ENCODE measurements around the gene CFAP107.
A peak's percentile ranks its signal among the peaks of the same experiment; 100 is the strongest.
"Not testable (repeated sequence)": the region's sequence is repeated elsewhere in the genome, so short reads cannot be mapped to it uniquely, and the experiment has no call there.

Gene CFAP107

DNA sequence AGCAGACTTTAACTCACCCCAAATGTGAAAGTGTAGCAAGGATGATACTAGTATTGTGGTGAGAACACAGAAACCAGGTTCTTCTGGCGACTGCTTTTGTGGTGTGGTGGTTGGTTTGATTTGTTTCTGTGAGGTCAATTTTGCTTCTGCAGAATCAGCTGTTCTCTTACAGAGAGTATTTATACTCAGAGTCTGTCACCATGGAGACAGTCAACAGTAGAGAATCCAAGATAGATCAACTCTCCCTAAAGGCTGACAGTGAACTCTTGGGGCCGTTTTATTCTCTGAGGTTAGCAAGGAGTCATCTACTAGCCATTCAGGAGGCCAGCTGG lies at the start of gene CFAP107:
CFAP107 (plus strand) TSS at position 209 of the 332 bp plus-strand sequence. CDS start 231 bp downstream, outside the sequence.
- no peaks in the 10 kb centered on the region for H3K27me3 ChIP-seq (ENCODE audit: control insufficient read depth, insufficient read depth, low read length)
- H3K9ac ChIP-seq (ENCODE audit: low read length), result peak within 1 kb of the TSS; percentile 5
- no peak within 1 kb of the TSS for H3K27ac ChIP-seq (ENCODE audit: low read length)
- H3K36me3 ChIP-seq (ENCODE audit: control insufficient read depth, low read depth, low read length), result no peaks in the 10 kb centered on the region
- H3K4me1 ChIP-seq (ENCODE audit: control insufficient read depth, low read depth, low read length), result no peaks in the 10 kb centered on the region
- no peak within 1 kb of the TSS for H3K4me3 ChIP-seq (ENCODE audit: low read length)
- peaks cover 5% of the 10 kb centered on the region for H3K9me3 ChIP-seq (ENCODE audit: control insufficient read depth, low read depth, low read length)

DNA sequence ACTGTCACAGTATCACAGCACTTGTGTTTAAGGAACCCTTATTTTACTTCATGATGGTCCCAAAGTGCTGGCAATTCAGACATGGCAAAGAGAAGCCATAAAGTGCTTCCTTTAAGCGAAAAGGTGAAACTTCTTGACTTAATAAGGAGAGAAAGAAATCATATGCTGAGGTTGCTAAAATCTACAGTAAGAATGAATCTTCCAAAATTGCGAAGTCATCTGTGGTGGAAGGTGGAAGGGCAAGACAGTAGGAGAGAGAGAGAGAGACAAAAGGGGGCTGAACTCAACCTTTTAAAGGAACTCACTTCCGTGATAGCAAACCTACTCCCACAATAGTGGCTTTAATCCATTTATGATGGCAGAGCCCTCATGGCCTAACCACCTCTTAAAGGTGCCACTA lies 49.3 kb upstream of the CFAP107 start:
- H3K4me1 ChIP-seq (ENCODE audit: control insufficient read depth, low read depth, low read length), result no peaks in the 10 kb centered on the region
- H3K27ac ChIP-seq (ENCODE audit: low read length), result no peak overlapping the region
- no peaks in the 10 kb centered on the region for H3K27me3 ChIP-seq (ENCODE audit: control insufficient read depth, insufficient read depth, low read length)
- no peaks in the 10 kb centered on the region for H3K9me3 ChIP-seq (ENCODE audit: control insufficient read depth, low read depth, low read length)
- H3K9ac ChIP-seq (ENCODE audit: low read length), result no peak overlapping the region
- no peak overlapping the region for H3K4me3 ChIP-seq (ENCODE audit: low read length)
- no peaks in the 10 kb centered on the region for H3K36me3 ChIP-seq (ENCODE audit: control insufficient read depth, low read depth, low read length)

- H3K36me3 ChIP-seq (ENCODE audit: control insufficient read depth, low read depth, low read length), result no peaks in the 10 kb centered on the region
- H3K4me3 ChIP-seq (ENCODE audit: low read length), result no peak overlapping the region
- no peak overlapping the region for H3K27ac ChIP-seq (ENCODE audit: low read length)
- no peaks in the 10 kb centered on the region for H3K27me3 ChIP-seq (ENCODE audit: control insufficient read depth, insufficient read depth, low read length)
- H3K9me3 ChIP-seq (ENCODE audit: control insufficient read depth, low read depth, low read length), result no peaks in the 10 kb centered on the region
- no peak overlapping the region for H3K9ac ChIP-seq (ENCODE audit: low read length)
- H3K4me1 ChIP-seq (ENCODE audit: control insufficient read depth, low read depth, low read length), result no peaks in the 10 kb centered on the region
These were observed 48.6 kb upstream of the CFAP107 start for GRCh38 chr1:12697397-12697796.

DNA sequence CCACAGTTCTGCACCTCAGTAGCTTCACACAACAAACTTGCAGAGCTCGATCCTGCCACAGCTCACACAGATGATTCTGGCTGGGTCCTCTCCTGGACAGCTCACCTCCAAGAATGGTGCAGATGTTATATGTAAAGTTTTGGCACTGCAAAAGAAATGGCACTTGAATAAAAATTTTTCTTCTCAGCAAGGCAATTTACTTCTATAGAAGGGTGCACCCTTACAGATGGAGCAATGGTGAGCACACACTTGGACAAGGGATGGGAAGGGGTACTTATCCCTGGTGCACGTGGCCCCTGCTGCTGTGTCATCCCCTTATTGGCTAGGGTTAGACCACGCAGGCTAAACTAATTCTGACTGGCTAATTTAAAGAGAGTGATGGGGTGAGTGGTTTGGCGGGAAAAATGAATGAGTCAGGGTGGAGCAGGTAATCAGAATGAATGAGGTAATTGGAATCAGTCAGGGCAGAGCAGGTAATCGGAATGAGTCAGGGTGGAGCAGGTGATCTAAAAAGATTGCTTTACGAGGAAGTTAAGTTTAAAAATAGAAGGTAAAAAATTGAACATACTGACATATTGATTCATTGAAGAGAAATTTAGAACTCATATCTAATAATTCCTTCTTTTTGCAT lies 42.1 kb upstream of the CFAP107 start:
- no peaks in the 10 kb centered on the region for H3K27me3 ChIP-seq (ENCODE audit: control insufficient read depth, insufficient read depth, low read length)

DNA sequence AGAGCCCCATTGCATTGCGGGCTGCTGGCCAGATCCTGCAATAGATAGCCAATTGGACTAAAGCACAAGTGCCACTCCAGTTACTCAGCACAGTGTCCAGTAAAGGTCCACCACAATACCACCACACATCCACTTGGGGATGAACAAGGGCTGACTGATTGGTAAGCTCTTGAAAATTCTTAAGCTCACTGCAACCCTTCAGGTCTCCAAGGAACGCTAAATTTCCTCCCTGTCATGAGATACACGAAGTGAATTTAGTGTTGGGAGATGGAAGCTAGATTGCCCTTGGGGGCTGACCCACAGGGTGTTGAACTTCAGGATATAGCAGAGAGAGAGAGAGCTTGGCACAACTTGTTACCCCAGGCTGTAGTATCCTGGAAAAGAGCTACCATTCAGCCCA lies 39.9 kb upstream of the CFAP107 start:
- no peak overlapping the region for H3K27ac ChIP-seq (ENCODE audit: low read length)

More for the DNA sequence above, 42.1 kb upstream of the CFAP107 start:
- H3K4me1 ChIP-seq (ENCODE audit: control insufficient read depth, low read depth, low read length), result no peaks in the 10 kb centered on the region
- H3K9me3 ChIP-seq (ENCODE audit: control insufficient read depth, low read depth, low read length), result peaks cover 6% of the 10 kb centered on the region
- H3K9ac ChIP-seq (ENCODE audit: low read length), result no peak overlapping the region
- no peak overlapping the region for H3K4me3 ChIP-seq (ENCODE audit: low read length)
- H3K27ac ChIP-seq (ENCODE audit: low read length), result no peak overlapping the region
- H3K36me3 ChIP-seq (ENCODE audit: control insufficient read depth, low read depth, low read length), result no peaks in the 10 kb centered on the region

GRCh38 chr1:12708396-12709090 lies 37.5 kb upstream of the CFAP107 start:
- Histone ChIP-seq H3K36me3 (ENCODE audit: control insufficient read depth, low read depth, low read length) (no peaks in the 10 kb centered on the region), H3K4me1 (ENCODE audit: control insufficient read depth, low read depth, low read length) (peaks cover 13% of the 10 kb centered on the region), H3K9ac (ENCODE audit: low read length) (no peak overlapping the region), H3K9me3 (ENCODE audit: control insufficient read depth, low read depth, low read length) (no peaks in the 10 kb centered on the region), H3K27me3 (ENCODE audit: control insufficient read depth, insufficient read depth, low read length) (no peaks in the 10 kb centered on the region), H3K4me3 (ENCODE audit: low read length) (no peak overlapping the region), H3K27ac (ENCODE audit: low read length) (no peak overlapping the region)

More for the DNA sequence above, 39.9 kb upstream of the CFAP107 start:
- Histone ChIP-seq H3K9me3 (ENCODE audit: control insufficient read depth, low read depth, low read length) (peaks cover 6% of the 10 kb centered on the region), H3K4me1 (ENCODE audit: control insufficient read depth, low read depth, low read length) (no peaks in the 10 kb centered on the region), H3K4me3 (ENCODE audit: low read length) (no peak overlapping the region), H3K27me3 (ENCODE audit: control insufficient read depth, insufficient read depth, low read length) (no peaks in the 10 kb centered on the region), H3K9ac (ENCODE audit: low read length) (no peak overlapping the region), H3K36me3 (ENCODE audit: control insufficient read depth, low read depth, low read length) (no peaks in the 10 kb centered on the region)

GRCh38 chr1:12709091-12709491 lies 36.9 kb upstream of the CFAP107 start:
- Histone ChIP-seq H3K27me3 (ENCODE audit: control insufficient read depth, insufficient read depth, low read length) (no peaks in the 10 kb centered on the region), H3K4me1 (ENCODE audit: control insufficient read depth, low read depth, low read length) (peaks cover 13% of the 10 kb centered on the region), H3K9ac (ENCODE audit: low read length) (no peak overlapping the region)

GRCh38 chr1:12709696-12710095 lies 36.3 kb upstream of the CFAP107 start:
- Histone ChIP-seq H3K4me1 (ENCODE audit: control insufficient read depth, low read depth, low read length) (peaks cover 17% of the 10 kb centered on the region), H3K27me3 (ENCODE audit: control insufficient read depth, insufficient read depth, low read length) (no peaks in the 10 kb centered on the region), H3K27ac (ENCODE audit: low read length) (no peak overlapping the region), H3K9ac (ENCODE audit: low read length) (no peak overlapping the region), H3K36me3 (ENCODE audit: control insufficient read depth, low read depth, low read length) (no peaks in the 10 kb centered on the region), H3K9me3 (ENCODE audit: control insufficient read depth, low read depth, low read length) (no peaks in the 10 kb centered on the region), H3K4me3 (ENCODE audit: low read length) (no peak overlapping the region)

More at GRCh38 chr1:12709091-12709491, 36.9 kb upstream of the CFAP107 start:
- Histone ChIP-seq H3K27ac (ENCODE audit: low read length) (no peak overlapping the region), H3K4me3 (ENCODE audit: low read length) (no peak overlapping the region), H3K9me3 (ENCODE audit: control insufficient read depth, low read depth, low read length) (no peaks in the 10 kb centered on the region), H3K36me3 (ENCODE audit: control insufficient read depth, low read depth, low read length) (no peaks in the 10 kb centered on the region)

DNA sequence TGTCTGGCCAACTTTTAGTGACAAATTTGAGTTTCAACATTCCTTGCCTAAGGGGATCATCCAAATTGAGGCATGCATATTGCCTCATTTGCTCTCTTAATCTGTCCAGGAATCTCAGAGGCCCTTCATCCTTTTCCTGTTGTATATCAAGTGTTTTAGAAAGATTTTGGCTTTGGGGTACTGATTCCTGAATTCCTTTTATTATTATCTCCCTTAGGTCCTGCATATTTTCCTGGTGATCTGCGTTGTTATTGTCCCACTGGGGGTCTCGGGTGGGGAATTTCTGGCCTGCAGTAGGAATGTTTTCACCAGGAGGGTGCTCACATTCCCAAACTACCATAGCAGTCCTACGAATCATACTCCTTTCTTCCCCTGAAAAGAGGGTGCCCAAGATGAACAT lies 34.5 kb upstream of the CFAP107 start:
- no peak overlapping the region for H3K9ac ChIP-seq (ENCODE audit: low read length)
- H3K36me3 ChIP-seq (ENCODE audit: control insufficient read depth, low read depth, low read length), result no peaks in the 10 kb centered on the region
- peaks cover 30% of the 10 kb centered on the region for H3K4me1 ChIP-seq (ENCODE audit: control insufficient read depth, low read depth, low read length)
- H3K27ac ChIP-seq (ENCODE audit: low read length), result no peak overlapping the region
- H3K27me3 ChIP-seq (ENCODE audit: control insufficient read depth, insufficient read depth, low read length), result no peaks in the 10 kb centered on the region
- H3K4me3 ChIP-seq (ENCODE audit: low read length), result no peak overlapping the region
- no peaks in the 10 kb centered on the region for H3K9me3 ChIP-seq (ENCODE audit: control insufficient read depth, low read depth, low read length)

GRCh38 chr1:12712076-12712475 lies 33.9 kb upstream of the CFAP107 start:
- Histone ChIP-seq H3K4me1 (ENCODE audit: control insufficient read depth, low read depth, low read length) (peaks cover 35% of the 10 kb centered on the region), H3K36me3 (ENCODE audit: control insufficient read depth, low read depth, low read length) (no peaks in the 10 kb centered on the region), H3K27me3 (ENCODE audit: control insufficient read depth, insufficient read depth, low read length) (no peaks in the 10 kb centered on the region), H3K9ac (ENCODE audit: low read length) (no peak overlapping the region), H3K9me3 (ENCODE audit: control insufficient read depth, low read depth, low read length) (no peaks in the 10 kb centered on the region), H3K27ac (ENCODE audit: low read length) (no peak overlapping the region), H3K4me3 (ENCODE audit: low read length) (no peak overlapping the region)

DNA sequence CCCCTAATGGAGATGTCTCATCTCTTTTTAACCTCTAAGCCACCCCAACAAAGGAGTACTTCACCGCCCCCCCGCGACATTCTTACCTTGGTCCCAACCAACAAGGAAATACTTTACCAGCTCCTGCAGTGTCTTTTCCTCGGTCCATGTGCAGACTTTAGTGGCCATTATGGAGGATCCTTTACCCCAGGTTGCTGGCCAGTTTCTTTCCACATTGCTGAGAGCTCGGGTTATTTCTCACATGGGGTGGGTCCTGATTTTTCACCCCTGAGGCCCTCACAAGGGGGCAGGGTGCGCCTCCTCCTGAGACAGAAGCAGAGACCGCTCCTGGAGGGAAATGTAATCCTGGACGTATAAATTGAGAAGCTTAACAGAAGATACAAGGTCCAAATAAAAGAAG lies 33.1 kb upstream of the CFAP107 start:
- no peaks in the 10 kb centered on the region for H3K36me3 ChIP-seq (ENCODE audit: control insufficient read depth, low read depth, low read length)
- no peaks in the 10 kb centered on the region for H3K27me3 ChIP-seq (ENCODE audit: control insufficient read depth, insufficient read depth, low read length)
- H3K4me3 ChIP-seq (ENCODE audit: low read length), result no peak overlapping the region
- H3K4me1 ChIP-seq (ENCODE audit: control insufficient read depth, low read depth, low read length), result peaks cover 44% of the 10 kb centered on the region
- H3K9me3 ChIP-seq (ENCODE audit: control insufficient read depth, low read depth, low read length), result no peaks in the 10 kb centered on the region
- H3K27ac ChIP-seq (ENCODE audit: low read length), result no peak overlapping the region
- H3K9ac ChIP-seq (ENCODE audit: low read length), result no peak overlapping the region

- peaks cover 45% of the 10 kb centered on the region for H3K4me1 ChIP-seq (ENCODE audit: control insufficient read depth, low read depth, low read length)
- not testable (repeated sequence) for H3K27me3 ChIP-seq (ENCODE audit: control insufficient read depth, insufficient read depth, low read length); H3K27ac ChIP-seq (ENCODE audit: low read length); H3K36me3 ChIP-seq (ENCODE audit: control insufficient read depth, low read depth, low read length); H3K4me3 ChIP-seq (ENCODE audit: low read length); H3K9ac ChIP-seq (ENCODE audit: low read length); H3K9me3 ChIP-seq (ENCODE audit: control insufficient read depth, low read depth, low read length)
These were observed 32.3 kb upstream of the CFAP107 start for GRCh38 chr1:12713651-12714050.
